ENCODE measurements around the gene LCP2.

LCP2 gene

DNA sequence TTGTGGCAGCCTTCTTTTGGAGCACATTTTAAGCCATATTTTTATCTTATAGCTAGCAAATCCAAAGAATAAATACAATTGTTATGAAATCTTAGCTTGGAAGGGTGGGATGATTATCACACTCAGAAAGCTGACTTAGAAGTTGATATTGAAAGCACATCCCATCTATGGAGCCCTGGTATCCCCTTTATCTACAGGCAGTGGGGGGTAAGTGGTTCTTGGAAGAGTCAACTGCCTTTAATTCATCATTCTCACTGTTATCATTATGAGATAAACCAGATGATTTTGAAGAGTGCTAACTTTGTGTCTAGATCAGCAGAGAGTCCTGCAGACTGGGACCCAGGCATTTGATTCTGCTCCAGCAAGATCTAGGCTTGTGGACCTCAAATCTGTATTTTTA lies 3.0 kb downstream of the LCP2 start:
- DNase-seq, result no peak

DNA sequence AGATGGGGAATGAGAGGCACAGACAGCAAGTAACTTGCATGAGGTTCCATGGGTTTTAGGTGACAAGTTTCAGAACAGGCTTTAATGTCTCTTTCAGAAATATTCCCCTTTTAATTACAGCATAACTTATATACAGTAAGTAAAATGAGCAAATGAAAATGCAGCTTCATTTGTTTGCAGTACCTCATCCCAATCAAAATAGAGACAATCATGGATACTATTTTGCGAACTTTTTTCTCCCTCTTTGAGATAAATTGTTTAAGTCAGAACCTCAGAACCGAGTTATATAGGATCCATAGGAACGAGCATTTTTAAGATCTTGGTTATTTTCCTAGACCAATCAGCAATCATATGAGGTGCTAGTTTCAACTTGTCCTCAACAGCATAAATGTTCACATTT lies 3.5 kb downstream of the LCP2 start:
- no peak for DNase-seq

DNA sequence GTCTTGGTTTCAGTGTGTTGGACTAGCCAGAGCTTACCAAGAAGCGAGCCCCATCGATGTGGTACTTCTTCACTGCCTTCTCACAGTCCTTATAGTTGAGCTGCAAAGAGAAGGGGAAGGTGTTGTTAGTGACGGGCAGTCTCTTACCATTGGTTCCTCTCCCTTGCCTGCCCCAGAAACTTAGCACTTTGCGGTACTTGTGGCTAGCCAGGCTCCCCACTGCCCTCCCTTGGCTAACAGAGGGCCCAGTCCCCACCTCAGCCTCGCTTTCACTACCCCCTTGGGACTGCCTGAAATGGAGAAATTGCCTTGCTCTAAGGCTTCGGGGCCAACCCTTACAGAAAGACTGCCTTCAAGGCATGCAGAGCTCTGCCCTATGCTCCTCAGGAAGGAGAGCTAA lies 4.3 kb downstream of the LCP2 start:
- peak; percentile 83 for DNase-seq

GRCh38 chr5:170292179-170293104 lies 5.1 kb downstream of the LCP2 start:
- DNase-seq, result no peak

DNA sequence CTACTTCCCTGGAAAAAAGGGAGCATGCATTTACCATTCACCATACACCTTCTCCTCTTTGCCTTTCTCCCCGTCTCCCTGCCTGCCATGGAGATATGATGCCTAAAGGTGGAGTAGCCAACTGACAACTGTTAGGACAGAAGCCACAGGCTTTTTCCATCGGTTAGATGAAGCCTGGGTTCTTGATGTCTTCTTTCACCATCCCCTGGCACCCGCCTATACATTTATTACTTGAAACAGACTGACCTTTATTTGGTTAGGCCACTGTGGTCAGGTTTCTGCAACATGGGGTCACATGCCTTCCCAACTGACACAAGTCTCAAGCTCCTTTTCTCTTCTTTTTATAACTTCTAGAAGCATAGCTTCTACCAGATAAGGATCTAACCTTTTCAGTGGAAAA lies 7.1 kb downstream of the LCP2 start:
- no peak for DNase-seq

- no peak for DNase-seq
Observed at GRCh38 chr5:170289764-170290163, 7.8 kb downstream of the LCP2 start.

- DNase-seq, result no peak
Observed at GRCh38 chr5:170289121-170289520, 8.5 kb downstream of the LCP2 start.

DNA sequence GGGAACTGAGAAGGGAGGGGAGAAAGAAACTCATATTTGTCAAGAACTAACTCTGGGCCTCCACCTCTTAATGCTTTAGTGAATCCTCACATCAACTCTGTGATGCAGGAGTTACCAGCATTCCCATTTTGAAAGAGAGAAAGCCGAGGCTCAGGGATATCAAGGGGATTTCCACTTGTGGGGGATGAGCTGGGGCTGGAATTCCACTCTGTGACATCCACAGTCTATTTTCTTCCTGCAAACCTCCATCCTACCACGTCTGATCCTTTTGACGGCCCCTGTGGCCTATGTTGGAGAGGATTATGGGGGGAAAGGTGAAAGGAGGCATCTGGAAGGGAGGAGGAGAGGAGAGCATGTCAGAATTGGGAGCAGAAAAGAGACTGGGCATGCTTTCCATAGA lies 9.0 kb downstream of the LCP2 start:
- DNase-seq, result no peak

DNA sequence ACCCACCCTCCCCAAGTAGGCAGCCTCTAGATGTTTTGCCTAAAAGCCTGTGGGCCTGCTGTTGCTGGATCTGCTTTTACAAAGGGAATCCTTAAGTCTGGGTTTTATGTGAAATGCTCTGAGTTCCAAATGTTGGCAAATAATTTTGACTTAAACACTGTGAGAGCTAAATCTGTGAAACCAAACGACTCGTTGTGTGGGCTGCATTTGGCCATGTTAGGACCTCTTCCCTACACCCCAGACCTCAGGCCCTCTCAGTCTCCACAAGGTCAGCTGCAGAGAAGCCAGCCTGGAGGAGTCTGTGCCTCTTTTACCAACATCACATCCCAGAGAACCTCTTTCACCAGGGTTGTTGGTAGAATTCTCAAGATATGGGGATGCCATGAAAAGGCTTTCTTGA lies 9.4 kb downstream of the LCP2 start:
- DNase-seq, result no peak

- no peak for DNase-seq
Observed at GRCh38 chr5:170287532-170287931, 10.0 kb downstream of the LCP2 start.

DNA sequence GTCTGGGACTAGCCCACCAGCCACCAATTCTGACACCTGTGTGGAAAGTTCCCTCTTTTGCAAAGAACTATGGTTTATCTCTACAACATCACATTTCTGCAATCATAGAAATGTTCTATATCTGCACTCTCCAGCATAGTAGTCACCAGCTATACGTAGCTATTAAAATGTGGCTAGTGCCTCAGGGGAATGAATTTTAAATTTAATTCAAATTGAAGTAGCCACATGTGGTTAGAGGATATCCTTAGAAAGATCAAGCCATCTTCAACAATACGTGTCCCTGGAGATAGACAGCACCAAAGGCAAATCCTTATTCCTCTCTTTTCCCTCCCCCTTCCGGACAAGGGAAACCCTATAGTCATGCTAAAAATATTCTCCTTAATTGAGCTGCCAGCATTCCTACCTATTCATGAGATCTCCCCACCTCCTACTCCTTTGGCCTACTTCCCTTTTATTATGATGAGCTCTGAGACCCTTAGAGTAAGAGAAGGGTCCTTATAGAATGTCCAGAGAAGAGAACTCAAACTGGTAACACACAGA lies 11.1 kb downstream of the LCP2 start:
- no peak for DNase-seq

DNA sequence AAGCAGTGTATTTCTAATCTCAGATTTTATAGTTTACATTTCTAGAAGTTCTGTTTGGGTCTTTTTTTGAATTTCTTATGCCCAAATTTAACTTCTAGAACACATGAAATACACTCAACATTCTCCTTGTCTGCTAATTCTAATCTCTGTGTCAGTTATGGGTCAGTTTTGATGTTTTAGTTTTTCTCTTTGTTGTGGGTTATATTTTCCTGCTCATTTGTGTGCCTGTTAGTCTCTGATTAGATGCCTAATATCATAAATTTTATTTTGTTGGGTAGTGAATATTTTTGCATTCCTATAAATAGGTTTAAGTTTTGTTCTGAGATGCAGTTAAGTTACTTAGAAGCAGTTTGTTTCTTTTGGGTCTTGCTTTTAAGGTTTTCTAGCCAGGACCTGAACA lies 12.4 kb downstream of the LCP2 start:
- no peak for DNase-seq

- no peak for DNase-seq
Observed at GRCh38 chr5:170284231-170284630, 13.3 kb downstream of the LCP2 start.

DNA sequence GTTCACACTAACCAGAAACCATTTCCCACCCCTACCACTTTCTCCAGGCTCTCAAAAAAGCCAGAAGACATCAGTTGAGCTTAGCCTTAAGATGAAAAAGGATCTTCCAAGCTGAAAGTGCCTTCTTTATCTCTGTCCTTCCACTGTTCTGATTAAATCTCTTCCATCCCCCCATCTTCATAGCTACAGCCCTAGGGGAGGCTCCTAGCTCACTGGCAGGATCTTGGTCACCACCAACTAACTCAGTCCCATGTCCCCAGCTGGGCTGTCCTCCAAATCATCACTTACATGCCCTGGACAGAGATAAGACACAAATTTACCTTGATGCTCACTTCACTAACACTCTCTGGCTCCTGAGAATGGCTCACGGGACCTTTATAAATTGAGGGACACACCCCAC lies 14.3 kb downstream of the LCP2 start:
- no peak for DNase-seq

- DNase-seq, result no peak
Observed at GRCh38 chr5:170280011-170280493, 17.5 kb downstream of the LCP2 start.

- DNase-seq, result no peak
Observed at GRCh38 chr5:170279459-170279817, 18.1 kb downstream of the LCP2 start.

- peak; percentile 98 for DNase-seq
Observed at GRCh38 chr5:170278611-170279458, 18.7 kb downstream of the LCP2 start.

GRCh38 chr5:170277867-170278281 lies 19.7 kb downstream of the LCP2 start:
- peak; percentile 47 for DNase-seq

DNA sequence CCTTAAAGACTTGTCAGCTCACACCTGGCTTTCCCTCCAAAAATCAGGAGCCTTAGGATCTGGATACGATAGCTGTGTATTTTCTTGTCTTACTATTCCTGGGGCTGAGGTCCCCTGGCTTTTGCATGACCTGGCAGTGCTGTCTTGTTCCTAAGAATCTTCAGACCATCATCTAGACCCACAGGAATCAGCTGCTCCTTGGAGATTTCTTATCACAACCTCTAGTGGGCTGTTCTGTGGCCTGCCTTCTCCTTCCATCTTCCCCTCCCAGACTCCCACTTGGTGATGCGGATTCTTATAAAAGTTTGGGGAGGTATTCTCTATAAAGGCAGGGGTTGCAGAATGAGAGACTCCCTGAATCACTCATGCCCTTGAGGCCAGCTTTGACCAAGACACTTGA lies 21.4 kb downstream of the LCP2 start:
- no peak for DNase-seq

GRCh38 chr5:170275376-170275994 lies 22.1 kb downstream of the LCP2 start:
- DNase-seq, result no peak

GRCh38 chr5:170273968-170274710 lies 23.4 kb downstream of the LCP2 start:
- DNase-seq, result peak; percentile 73

DNA sequence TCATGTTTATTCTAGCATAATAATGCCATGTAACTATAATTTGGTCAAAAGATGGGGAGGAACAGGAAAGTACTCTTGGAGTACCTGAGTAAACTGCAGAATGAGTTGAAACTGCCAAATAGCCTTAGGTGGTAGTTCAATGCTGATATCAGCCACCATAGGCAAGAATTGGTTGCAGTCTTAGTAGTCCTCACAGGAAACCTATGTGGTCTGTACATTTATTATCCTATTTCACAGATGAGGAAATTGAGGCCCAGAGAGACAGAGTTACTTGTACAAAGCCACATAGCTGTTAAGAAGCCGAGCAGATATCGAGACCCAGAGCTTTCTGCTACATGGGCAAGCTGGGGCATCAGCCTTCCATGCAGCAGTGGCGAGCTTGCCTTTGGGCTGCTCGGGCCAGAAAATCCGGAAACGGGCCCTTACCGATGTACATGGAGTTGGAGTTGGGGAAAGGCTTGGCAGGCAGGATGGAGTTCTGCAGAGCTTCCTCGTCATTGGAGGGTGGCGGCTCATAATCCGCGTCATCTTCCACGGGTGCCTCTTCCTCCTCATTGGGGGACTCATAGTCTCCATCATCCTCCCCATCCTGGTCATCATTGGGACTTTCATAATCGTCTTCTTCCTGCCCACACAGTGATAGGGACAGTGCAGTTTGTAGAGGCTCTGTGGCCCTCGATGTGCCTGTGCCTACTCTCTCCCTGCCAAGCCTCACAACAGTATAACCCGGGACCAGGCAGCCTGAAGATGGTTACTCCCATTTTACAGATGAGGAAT lies 27.1 kb downstream of the LCP2 start:
- DNase-seq, result peak; percentile 72

All from activated CD4-positive, alpha-beta T cell treated with anti-CD3 and anti-CD28 coated beads, Interleukin-10, Interleukin-2, amounts not matched to agents 100 ng/mL and 50 ng/mL, durations not matched to agents 16 hours and 8 hours (primary cell).